Astrocyte of the cerebellum (primary cell): ENCODE measurements around the gene AKR1C3.
"Not testable (repeated sequence)": the region's sequence is repeated elsewhere in the genome, so short reads cannot be mapped to it uniquely, and the experiment has no call there.

ENCODE experiments used
- DNase-seq: peaks from one replicate; pipeline ENCODE4 v3.0.0-alpha.2; 2011; ENCODE audit warnings: low read depth
- H3K4me3 ChIP-seq: 2 replicates; pipeline ENCODE4 v1.5.1; 2011; ENCODE audit warnings: mild to moderate bottlenecking, low read depth, low read length, moderate library complexity
- CTCF ChIP-seq: IDR thresholded peaks from 2 replicates; pipeline ENCODE4 v1.5.1; 2012; ENCODE audit warnings: low read length, low read depth, moderate library complexity, mild to moderate bottlenecking; ENCODE audit errors: missing control alignments
- in situ Hi-C: cut with HindIII; loops from 2 replicates; pipeline ENCODE4 v1.10.0; 2017; ENCODE audit warnings: low sequenced_read_pairs

AKR1C3 gene

GRCh38 chr10:5123886-5124285 is 29.7 kb downstream of the AKR1C3 start:
- no peak overlapping the region for H3K4me3 ChIP-seq
- in situ Hi-C loops: no loop called here
- DNase-seq: no peak
- TF ChIP-seq CTCF: no peak

DNA sequence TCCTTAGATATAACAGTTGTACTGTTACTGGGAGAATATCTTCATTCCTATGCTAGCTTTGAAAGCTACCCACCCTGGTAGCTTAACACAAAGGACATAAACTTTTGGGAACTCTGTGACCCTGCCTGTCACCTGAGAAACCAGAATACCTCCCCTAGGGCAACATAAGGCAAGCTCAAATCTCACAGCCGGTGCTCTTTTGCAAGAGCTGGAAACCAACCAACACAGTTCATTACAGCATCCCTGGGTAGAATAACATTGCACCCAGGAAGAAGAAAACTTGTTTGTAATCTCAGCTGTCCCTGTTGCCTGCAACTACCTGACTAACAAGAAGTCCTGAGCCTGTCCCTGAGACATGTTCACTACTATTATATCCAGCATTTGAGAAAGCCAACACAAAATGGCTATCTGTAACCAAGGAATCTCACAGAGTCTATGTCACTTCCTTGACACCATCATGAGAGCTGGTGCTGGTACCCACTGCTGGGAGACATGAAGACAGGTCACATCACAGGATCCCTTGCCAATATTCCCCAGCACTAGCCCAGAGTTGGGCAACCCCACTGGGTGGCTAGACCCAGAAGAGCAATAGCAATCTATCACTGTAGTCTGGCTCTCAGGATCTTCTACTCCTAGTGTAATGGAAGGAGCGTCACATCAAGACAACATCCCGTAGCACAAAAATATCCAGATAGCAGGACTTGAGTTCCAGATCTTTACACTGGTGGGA is 31.3 kb downstream of the AKR1C3 start:
- DNase-seq: no peak
- H3K4me3 ChIP-seq: no peak overlapping the region
- in situ Hi-C loops: no loop called here
- TF ChIP-seq CTCF: no peak

DNA sequence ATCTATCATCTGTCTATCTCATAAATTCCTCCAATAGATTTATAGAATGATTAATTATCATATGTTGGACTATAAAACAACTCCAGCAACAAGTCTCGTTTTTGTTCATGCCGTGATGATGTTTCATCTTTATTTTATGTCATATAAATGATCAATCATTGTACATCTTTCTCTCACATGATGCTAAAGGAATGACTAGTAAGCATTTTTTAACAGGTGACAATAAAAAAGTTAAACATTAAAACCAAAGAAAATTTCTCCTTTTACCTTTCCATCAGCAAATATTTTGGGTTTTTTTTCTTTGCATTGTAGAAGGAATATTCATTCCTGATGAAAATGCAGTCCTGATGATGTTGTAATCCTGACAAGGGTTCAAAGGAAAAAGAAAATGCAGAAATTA is 41.4 kb downstream of the AKR1C3 start:
- H3K4me3 ChIP-seq: no peak overlapping the region
- DNase-seq: no peak
- in situ Hi-C loops: no loop called here
- TF ChIP-seq CTCF: no peak

- DNase-seq: no peak
- in situ Hi-C loops: no loop called here
- no peak overlapping the region for H3K4me3 ChIP-seq
- TF ChIP-seq CTCF: no peak
Measured at GRCh38 chr10:5136468-5137087, 42.4 kb downstream of the AKR1C3 start.

DNA sequence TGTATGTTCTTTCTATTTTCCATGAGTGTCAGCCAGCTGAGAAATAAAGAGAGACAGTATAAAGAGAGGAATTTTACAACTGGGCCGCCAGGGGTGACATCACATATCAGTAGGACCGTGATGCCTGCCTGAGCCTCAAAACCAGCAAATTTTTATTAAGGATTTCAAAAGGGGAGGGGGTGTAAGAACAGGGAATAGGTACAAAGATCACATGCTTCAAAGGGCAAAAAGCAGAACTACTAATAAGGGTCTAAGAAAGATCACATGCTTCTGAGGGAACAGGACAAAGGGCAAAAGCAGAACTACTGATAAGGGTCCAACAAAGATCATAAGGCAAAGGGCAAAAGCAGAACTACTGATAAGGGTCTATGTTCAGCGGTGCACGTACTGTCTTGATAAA is 43.5 kb downstream of the AKR1C3 start:
- in situ Hi-C loops, DNase-seq: not testable (repeated sequence)

DNA sequence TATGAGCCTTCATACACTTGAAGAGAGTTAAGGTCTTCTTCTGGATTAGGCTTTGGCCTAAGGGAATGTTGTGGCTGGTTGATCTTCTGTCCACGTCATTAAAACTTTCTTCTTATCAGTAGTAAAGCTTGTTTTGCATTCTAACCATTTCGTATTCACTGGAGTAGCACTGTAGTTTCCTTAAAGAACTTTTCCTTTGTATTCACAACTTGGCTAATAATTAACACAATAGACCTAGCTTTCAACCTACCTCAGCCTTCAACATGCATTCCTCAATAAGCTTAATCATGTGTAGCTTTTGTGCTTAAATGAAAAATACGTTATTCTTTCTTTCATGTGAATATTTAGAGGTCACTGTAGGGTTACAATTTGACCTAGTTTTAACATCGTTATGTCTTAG is 48.0 kb downstream of the AKR1C3 start:
- no peak for DNase-seq
- in situ Hi-C loops: no loop called here
- no peak overlapping the region for H3K4me3 ChIP-seq
- TF ChIP-seq CTCF: no peak

More for the DNA sequence above, 43.5 kb downstream of the AKR1C3 start:
- H3K4me3 ChIP-seq: not testable (repeated sequence)

DNA sequence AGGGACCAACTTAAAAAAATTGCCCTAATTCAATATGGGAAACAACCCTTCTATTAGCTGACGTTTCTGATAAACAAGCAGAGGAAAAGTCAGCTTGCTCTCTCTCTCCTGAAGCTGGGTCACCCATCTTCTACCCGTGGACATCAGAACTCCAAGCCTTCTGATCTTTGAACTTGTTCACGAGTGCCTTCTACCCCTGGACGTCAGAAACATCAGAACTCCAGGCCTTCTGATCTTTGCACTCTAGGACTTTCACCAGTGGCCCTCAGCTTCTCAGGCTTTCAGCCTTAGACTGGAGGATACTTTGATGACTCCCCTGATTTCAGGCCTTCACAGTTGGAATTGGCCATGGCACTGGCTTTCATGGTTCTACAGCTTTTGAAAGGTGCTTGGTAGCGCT is 48.9 kb downstream of the AKR1C3 start:
- no peak for DNase-seq
- in situ Hi-C loops: no loop called here
- no peak for TF ChIP-seq CTCF

More for the DNA sequence above, 48.9 kb downstream of the AKR1C3 start:
- H3K4me3 ChIP-seq: no peak overlapping the region
